Tibial artery (tissue), 4 donors: ENCODE measurements around the gene YIPF4.
A peak's percentile ranks its signal among the peaks of the same experiment; 100 is the strongest.
"Not testable (repeated sequence)": the region's sequence is repeated elsewhere in the genome, so short reads cannot be mapped to it uniquely, and the experiment has no call there.

Experiments used
- DNase-seq, 2 donors: peaks; one replicate each; pipeline ENCODE4 v3.0.0-alpha.2; 2019
- H3K27ac ChIP-seq, 2 donors: fragments of 200-600 bp; sonication (generic) in 1 of 2; 1 replicate in 1 of 2; 2 replicates in 1 of 2; pipeline ENCODE4 v1.5.1; 2018 to 2019; ENCODE audit warnings: mild to moderate bottlenecking in 1 of 2
- H3K27me3 ChIP-seq, 2 donors: fragments of 200-600 bp; sonication (generic) in 1 of 2; one replicate each; pipeline versions ENCODE4 v1.5.1 to v1.6.0; 2016 to 2019
- H3K36me3 ChIP-seq, 3 donors: fragments of 200-600 bp; sonication (generic) in 2 of 3; one replicate each; pipeline ENCODE4 v1.5.1; 2016 to 2019; ENCODE audit warnings: mild to moderate bottlenecking in 2 of 3
- H3K4me1 ChIP-seq, 4 donors: fragments of 200-600 bp; sonication (generic) in 2 of 4; 1 replicate in 3 of 4; 2 replicates in 1 of 4; pipeline ENCODE4 v1.5.1; 2016 to 2019
- H3K4me3 ChIP-seq, 2 donors: fragments of 200-600 bp; sonication (generic) in 1 of 2; 1 replicate in 1 of 2; 2 replicates in 1 of 2; pipeline ENCODE4 v1.5.1; 2018 to 2019; ENCODE audit warnings: mild to moderate bottlenecking in 2 of 2
- H3K9me3 ChIP-seq, 3 donors: fragments of 200-600 bp; sonication (generic) in 1 of 3; one replicate each; pipeline ENCODE4 v1.5.1; 2016 to 2019
- intact Hi-C: fragments of 100-400 bp; cut with DNase I; formaldehyde crosslinking; loops from one replicate; pipeline ENCODE4 v1.15.0; 2023; ENCODE audit warnings: low total_unique reads
- TF ChIP-seq, protein P1 (sequence below), 2 experiments: fragments of 200-600 bp in 1 of 2; fragments of 450-650 bp in 1 of 2; IDR thresholded peaks; one replicate each; pipeline ENCODE4 v1.5.1; 2017 to 2019; ENCODE audit warnings: antibody characterized with exemption in 2 of 2, mild to moderate bottlenecking in 1 of 2, moderate library complexity in 1 of 2

The YIPF4 gene

DNA sequence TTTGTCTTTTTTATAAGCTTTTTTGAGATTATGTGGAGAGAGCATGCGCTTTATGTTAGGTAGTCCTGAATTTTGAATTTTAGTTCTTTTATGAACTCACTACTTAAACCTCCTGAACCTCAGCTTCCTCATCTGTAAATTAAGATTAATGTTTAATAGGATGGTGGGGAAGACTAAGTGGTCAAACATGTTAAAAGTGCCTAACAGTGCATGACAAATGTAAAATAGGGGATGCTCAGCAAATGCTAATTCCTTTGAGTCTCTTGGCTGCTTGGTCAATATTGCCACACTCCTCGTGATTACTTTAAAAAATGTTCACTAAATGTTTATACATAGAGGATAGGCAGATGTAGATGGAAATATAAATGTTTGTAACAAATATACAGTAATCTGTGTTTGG lies 85.9 kb downstream of the YIPF4 start:
- no peak for DNase-seq
- no peaks in the 10 kb centered on the region for H3K36me3 ChIP-seq
- TF ChIP-seq, protein P1, sequence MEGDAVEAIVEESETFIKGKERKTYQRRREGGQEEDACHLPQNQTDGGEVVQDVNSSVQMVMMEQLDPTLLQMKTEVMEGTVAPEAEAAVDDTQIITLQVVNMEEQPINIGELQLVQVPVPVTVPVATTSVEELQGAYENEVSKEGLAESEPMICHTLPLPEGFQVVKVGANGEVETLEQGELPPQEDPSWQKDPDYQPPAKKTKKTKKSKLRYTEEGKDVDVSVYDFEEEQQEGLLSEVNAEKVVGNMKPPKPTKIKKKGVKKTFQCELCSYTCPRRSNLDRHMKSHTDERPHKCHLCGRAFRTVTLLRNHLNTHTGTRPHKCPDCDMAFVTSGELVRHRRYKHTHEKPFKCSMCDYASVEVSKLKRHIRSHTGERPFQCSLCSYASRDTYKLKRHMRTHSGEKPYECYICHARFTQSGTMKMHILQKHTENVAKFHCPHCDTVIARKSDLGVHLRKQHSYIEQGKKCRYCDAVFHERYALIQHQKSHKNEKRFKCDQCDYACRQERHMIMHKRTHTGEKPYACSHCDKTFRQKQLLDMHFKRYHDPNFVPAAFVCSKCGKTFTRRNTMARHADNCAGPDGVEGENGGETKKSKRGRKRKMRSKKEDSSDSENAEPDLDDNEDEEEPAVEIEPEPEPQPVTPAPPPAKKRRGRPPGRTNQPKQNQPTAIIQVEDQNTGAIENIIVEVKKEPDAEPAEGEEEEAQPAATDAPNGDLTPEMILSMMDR (IDR thresholded peaks at IDR 0.05) = no peak
- H3K4me3 ChIP-seq = no peak overlapping the region
- intact Hi-C loops = no loop called here
- no peak overlapping the region for H3K27ac ChIP-seq
- H3K9me3 ChIP-seq = no peaks in the 10 kb centered on the region
- H3K4me1 ChIP-seq = peaks cover 0 to 87% (median 44%) of the 10 kb centered on the region in 4 donors
- H3K27me3 ChIP-seq = no peaks in the 10 kb centered on the region

GRCh38 chr2:32364290-32364689 lies 86.6 kb downstream of the YIPF4 start:
- H3K36me3 ChIP-seq, H3K4me3 ChIP-seq, H3K9me3 ChIP-seq, H3K27me3 ChIP-seq, DNase-seq, intact Hi-C loops: not testable (repeated sequence)
- peaks cover 0 to 85% (median 37%) of the 10 kb centered on the region in 4 donors for H3K4me1 ChIP-seq
- H3K27ac ChIP-seq = peak overlapping the region in 1 of 2 donors; percentile 11

GRCh38 chr2:32365679-32366078 lies 88.0 kb downstream of the YIPF4 start:
- peaks cover 0 to 80% (median 25%) of the 10 kb centered on the region in 4 donors for H3K4me1 ChIP-seq
- H3K27ac ChIP-seq, intact Hi-C loops: not testable (repeated sequence)

More at GRCh38 chr2:32365679-32366078, 88.0 kb downstream of the YIPF4 start:
- not testable (repeated sequence) for DNase-seq, H3K27me3 ChIP-seq, H3K4me3 ChIP-seq, H3K9me3 ChIP-seq, H3K36me3 ChIP-seq
